ENCODE measurements around the gene RBM23. TPM values are rescaled to one million over a fixed set of nuclear protein-coding genes. Genes with fewer than 3 reads are reported as not detected.

RBM23 gene
- total RNA-seq, 3 donors from 2014 or later (not counting 1 experiment from before 2014, with no cell fraction given) = 86.4 to 120 (median 108) TPM

DNA sequence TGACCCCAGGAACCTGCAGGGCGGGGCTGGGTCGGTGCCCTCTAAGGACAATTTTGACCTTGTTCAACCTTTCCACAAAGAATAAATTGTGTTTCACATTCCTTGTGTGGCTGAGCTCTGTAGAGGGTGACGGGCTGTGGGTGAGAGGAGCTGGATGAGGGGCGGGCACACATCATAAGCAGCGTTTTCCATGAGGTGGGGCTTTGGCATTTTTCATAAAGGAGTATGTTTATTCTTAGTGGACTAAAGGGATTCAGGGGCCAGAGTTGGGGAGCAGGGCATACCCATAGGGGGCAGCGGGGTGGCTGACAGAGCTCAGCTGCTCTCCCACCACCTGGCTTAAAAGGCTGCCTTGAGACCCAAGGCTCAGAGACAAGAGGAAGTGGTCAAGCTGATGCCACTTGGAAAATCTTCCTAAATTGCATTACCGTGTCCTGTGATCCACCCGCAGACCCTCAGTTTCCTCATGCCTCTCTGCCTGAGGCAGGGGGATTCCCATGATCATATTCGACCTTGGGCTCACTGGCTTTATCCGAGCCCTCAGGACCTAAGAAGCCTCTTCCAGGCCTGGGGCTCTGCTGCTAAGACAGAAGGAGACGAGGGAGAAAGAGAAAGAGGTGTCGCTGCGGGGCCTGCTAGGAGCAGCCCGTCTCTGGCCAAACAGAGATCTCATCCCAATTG is 71.1 kb downstream of the RBM23 start:
- H3K27ac Mint-ChIP-seq = no peak overlapping the region
- H3K27me3 ChIP-seq (ENCODE audit: control insufficient read depth, insufficient read depth, low read length) = peaks cover 3% of the 10 kb centered on the region
- H3K9me3 Mint-ChIP-seq = no peaks in the 10 kb centered on the region
- ATAC-seq = no peak
- no peak for DNase-seq
- no peak for TF ChIP-seq CTCF (IDR thresholded peaks at IDR 0.05)
- H3K4me1 Mint-ChIP-seq = peaks cover 0 to 5% of the 10 kb centered on the region in 2 donors
- H3K27ac ChIP-seq (ENCODE audit: low read length) = no peak overlapping the region
- 52% methylated on average over 13 of the region's 14 CpGs for WGBS (ENCODE audit: insufficient coverage)
- H3K9me3 ChIP-seq (ENCODE audit: control insufficient read depth, insufficient read depth, low read length) = no peaks in the 10 kb centered on the region
- H3K4me3 Mint-ChIP-seq = no peak overlapping the region
- peaks cover 11 to 32% of the 10 kb centered on the region in 2 donors for H3K27me3 Mint-ChIP-seq (ENCODE audit: low read depth in 2 of 2)
- intact Hi-C loops (cut with micrococcal nuclease) = no loop called here
- H3K4me3 ChIP-seq (ENCODE audit: low read length) = no peak overlapping the region
- H3K4me1 ChIP-seq (ENCODE audit: control insufficient read depth, insufficient read depth, low read length) = peaks cover 12% of the 10 kb centered on the region
- H3K36me3 ChIP-seq (ENCODE audit: control insufficient read depth, insufficient read depth, low read length) = no peaks in the 10 kb centered on the region
- H3K36me3 Mint-ChIP-seq = no peaks in the 10 kb centered on the region

DNA sequence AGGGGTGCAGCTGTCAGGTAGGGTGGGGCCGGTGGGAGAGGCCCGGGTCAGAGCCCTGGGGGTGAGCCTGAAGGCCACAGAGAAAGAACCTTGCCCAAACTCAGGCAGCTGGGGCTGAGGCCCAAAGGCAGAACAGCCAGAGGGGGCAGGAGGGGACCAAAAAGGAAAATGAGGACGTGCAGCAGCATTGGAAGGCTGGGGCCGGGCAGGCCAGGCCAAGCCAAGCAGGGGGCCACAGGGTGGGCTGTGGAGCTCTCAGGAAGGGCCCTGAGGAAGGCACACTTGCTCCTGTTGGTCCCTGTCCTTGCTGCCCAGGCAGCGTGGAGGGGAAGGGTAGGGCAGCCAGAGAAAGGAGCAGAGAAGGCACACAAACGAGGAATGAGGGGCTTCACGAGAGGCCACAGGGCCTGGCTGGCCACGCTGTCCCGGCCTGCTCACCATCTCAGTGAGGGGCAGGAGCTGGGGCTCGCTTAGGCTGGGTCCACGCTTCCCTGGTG is 72.1 kb downstream of the RBM23 start:
- Histone ChIP-seq H3K4me1 (ENCODE audit: control insufficient read depth, insufficient read depth, low read length) (peaks cover 11% of the 10 kb centered on the region), H3K27ac (ENCODE audit: low read length) (no peak overlapping the region), H3K9me3 (ENCODE audit: control insufficient read depth, insufficient read depth, low read length) (no peaks in the 10 kb centered on the region), H3K27me3 (ENCODE audit: control insufficient read depth, insufficient read depth, low read length) (peaks cover 3% of the 10 kb centered on the region), H3K36me3 (ENCODE audit: control insufficient read depth, insufficient read depth, low read length) (no peaks in the 10 kb centered on the region), H3K4me3 (ENCODE audit: low read length) (no peak overlapping the region)
- Mint-ChIP-seq H3K27ac (no peak overlapping the region), H3K27me3 (ENCODE audit: low read depth in 2 of 2) (peaks cover 11 to 32% of the 10 kb centered on the region in 2 donors), H3K4me3 (no peak overlapping the region), H3K9me3 (no peaks in the 10 kb centered on the region), H3K4me1 (peaks cover 0 to 4% of the 10 kb centered on the region in 2 donors), H3K36me3 (no peaks in the 10 kb centered on the region)
- intact Hi-C loops (cut with micrococcal nuclease) = no loop called here
- no peak for DNase-seq
- 92% methylated on average over 11 of the region's 11 CpGs for WGBS (ENCODE audit: insufficient coverage)
- ATAC-seq = no peak
- no peak for TF ChIP-seq CTCF (IDR thresholded peaks at IDR 0.05)

DNA sequence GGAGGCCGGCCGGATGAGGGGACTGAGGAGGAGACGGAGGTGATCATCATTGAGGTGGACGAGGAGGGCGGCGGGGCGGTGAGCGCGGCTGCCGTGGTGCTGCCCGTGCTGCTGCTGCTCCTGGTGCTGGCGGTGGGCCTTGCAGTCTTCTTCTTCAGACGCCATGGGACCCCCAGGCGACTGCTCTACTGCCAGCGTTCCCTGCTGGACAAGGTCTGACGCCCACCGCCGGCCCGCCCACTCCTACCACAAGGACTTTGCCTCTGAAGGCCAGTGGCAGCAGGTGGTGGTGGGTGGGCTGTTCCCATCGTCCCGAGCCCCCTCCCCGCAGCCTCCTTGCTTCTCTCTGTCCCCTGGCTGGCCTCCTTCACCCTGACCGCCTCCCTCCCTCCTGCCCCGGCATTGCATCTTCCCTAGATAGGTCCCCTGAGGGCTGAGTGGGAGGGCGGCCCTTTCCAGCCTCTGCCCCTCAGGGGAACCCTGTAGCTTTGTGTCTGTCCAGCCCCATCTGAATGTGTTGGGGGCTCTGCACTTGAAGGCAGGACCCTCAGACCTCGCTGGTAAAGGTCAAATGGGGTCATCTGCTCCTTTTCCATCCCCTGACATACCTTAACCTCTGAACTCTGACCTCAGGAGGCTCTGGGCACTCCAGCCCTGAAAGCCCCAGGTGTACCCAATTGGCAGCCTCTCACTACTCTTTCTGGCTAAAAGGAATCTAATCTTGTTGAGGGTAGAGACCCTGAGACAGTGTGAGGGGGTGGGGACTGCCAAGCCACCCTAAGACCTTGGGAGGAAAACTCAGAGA is 72.9 kb downstream of the RBM23 start:
- DNase-seq (no peak), ATAC-seq (no peak)
- no peaks in the 10 kb centered on the region for H3K36me3 ChIP-seq (ENCODE audit: control insufficient read depth, insufficient read depth, low read length)
- H3K4me1 Mint-ChIP-seq = peaks cover 0 to 4% of the 10 kb centered on the region in 2 donors
- H3K27me3 ChIP-seq (ENCODE audit: control insufficient read depth, insufficient read depth, low read length) = peaks cover 3% of the 10 kb centered on the region
- H3K4me1 ChIP-seq (ENCODE audit: control insufficient read depth, insufficient read depth, low read length) = peaks cover 4% of the 10 kb centered on the region
- H3K9me3 ChIP-seq (ENCODE audit: control insufficient read depth, insufficient read depth, low read length) = no peaks in the 10 kb centered on the region
- intact Hi-C loops (cut with micrococcal nuclease) = no loop called here
- H3K9me3 Mint-ChIP-seq = no peaks in the 10 kb centered on the region
- no peak overlapping the region for H3K4me3 Mint-ChIP-seq
- H3K4me3 ChIP-seq (ENCODE audit: low read length) = no peak overlapping the region
- H3K27ac ChIP-seq (ENCODE audit: low read length) = no peak overlapping the region
- peaks cover 13 to 32% of the 10 kb centered on the region in 2 donors for H3K27me3 Mint-ChIP-seq (ENCODE audit: low read depth in 2 of 2)
- H3K36me3 Mint-ChIP-seq = no peaks in the 10 kb centered on the region
- 91% methylated on average over 26 of the region's 26 CpGs for WGBS (ENCODE audit: insufficient coverage)
- TF ChIP-seq CTCF (IDR thresholded peaks at IDR 0.05) = no peak
- no peak overlapping the region for H3K27ac Mint-ChIP-seq

Data from natural killer cell (primary cell).